Suppressor macrophage treated with lipopolysaccharide for 4 hours (primary cell): ENCODE results near the gene DOP1B.

Source experiments
- DNase-seq: peaks from one replicate; pipeline ENCODE4 v3.0.0-alpha.2; 2020

Gene DOP1B

GRCh38 chr21:36205962-36206361, 49.3 kb downstream of the DOP1B start:
- no peak for DNase-seq
